Measurements from ENCODE around the gene PABPC1L. TPM values are rescaled to one million over a fixed set of nuclear protein-coding genes. Genes with fewer than 3 reads are reported as not detected.

Gene PABPC1L
- total and polyA plus RNA-seq, 7 donors = 1.1 to 22.9 (median 4.4) TPM

GRCh38 chr20:44942264-44942973 lies 32.6 kb downstream of the PABPC1L start:
- intact Hi-C loops (cut with DNase I) = no loop called here
- no peak overlapping the region for H3K27ac ChIP-seq
- no peak overlapping the region for H3K4me3 ChIP-seq
- no peaks in the 10 kb centered on the region for H3K9me3 ChIP-seq
- TF ChIP-seq EP300 (IDR thresholded peaks at IDR 0.05) (no peak), POLR2A (IDR thresholded peaks at IDR 0.05) (no peak), POLR2AphosphoS5 (IDR thresholded peaks at IDR 0.05) (no peak)
- TF ChIP-seq, protein P1, sequence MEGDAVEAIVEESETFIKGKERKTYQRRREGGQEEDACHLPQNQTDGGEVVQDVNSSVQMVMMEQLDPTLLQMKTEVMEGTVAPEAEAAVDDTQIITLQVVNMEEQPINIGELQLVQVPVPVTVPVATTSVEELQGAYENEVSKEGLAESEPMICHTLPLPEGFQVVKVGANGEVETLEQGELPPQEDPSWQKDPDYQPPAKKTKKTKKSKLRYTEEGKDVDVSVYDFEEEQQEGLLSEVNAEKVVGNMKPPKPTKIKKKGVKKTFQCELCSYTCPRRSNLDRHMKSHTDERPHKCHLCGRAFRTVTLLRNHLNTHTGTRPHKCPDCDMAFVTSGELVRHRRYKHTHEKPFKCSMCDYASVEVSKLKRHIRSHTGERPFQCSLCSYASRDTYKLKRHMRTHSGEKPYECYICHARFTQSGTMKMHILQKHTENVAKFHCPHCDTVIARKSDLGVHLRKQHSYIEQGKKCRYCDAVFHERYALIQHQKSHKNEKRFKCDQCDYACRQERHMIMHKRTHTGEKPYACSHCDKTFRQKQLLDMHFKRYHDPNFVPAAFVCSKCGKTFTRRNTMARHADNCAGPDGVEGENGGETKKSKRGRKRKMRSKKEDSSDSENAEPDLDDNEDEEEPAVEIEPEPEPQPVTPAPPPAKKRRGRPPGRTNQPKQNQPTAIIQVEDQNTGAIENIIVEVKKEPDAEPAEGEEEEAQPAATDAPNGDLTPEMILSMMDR (IDR thresholded peaks at IDR 0.05) = no peak
- no peaks in the 10 kb centered on the region for H3K4me1 ChIP-seq
- WGBS, 2 donors = 92 to 94% methylated on average over 4 of the region's 4 CpGs
- peaks cover 6 to 71% (median 32%) of the 10 kb centered on the region in 4 donors for H3K36me3 ChIP-seq
- no peak for DNase-seq
- no peaks in the 10 kb centered on the region for H3K27me3 ChIP-seq

GRCh38 chr20:44943828-44944227 lies 34.0 kb downstream of the PABPC1L start:
- H3K27me3 ChIP-seq = no peaks in the 10 kb centered on the region
- no peaks in the 10 kb centered on the region for H3K4me1 ChIP-seq
- no peak overlapping the region for H3K27ac ChIP-seq
- H3K4me3 ChIP-seq = no peak overlapping the region
- peaks cover 14 to 85% (median 43%) of the 10 kb centered on the region in 4 donors for H3K36me3 ChIP-seq
- TF ChIP-seq EP300 (IDR thresholded peaks at IDR 0.05) = no peak
- TF ChIP-seq, protein P1 (IDR thresholded peaks at IDR 0.05) = no peak
- no peak for TF ChIP-seq POLR2A (IDR thresholded peaks at IDR 0.05)
- TF ChIP-seq POLR2AphosphoS5 (IDR thresholded peaks at IDR 0.05) = no peak
- no peaks in the 10 kb centered on the region for H3K9me3 ChIP-seq
- intact Hi-C loops (cut with DNase I) = no loop called here
- no peak for DNase-seq
- 91 to 95% methylated on average over 4 of the region's 4 CpGs for WGBS, 2 donors

- peaks cover 14 to 95% (median 52%) of the 10 kb centered on the region in 4 donors for H3K36me3 ChIP-seq
- TF ChIP-seq POLR2A (IDR thresholded peaks at IDR 0.05) = no peak
- TF ChIP-seq POLR2AphosphoS5 (IDR thresholded peaks at IDR 0.05) = no peak
- TF ChIP-seq EP300 (IDR thresholded peaks at IDR 0.05) = no peak
- TF ChIP-seq, protein P1 (IDR thresholded peaks at IDR 0.05) = no peak
- H3K4me1 ChIP-seq = no peaks in the 10 kb centered on the region
- H3K27ac ChIP-seq = no peak overlapping the region
- no peak overlapping the region for H3K4me3 ChIP-seq
- intact Hi-C loops (cut with DNase I) = no loop called here
- no peak for DNase-seq
- WGBS, 2 donors = 92 to 94% methylated on average over 6 of the region's 6 CpGs
- H3K9me3 ChIP-seq = no peaks in the 10 kb centered on the region
- H3K27me3 ChIP-seq = no peaks in the 10 kb centered on the region
Observed at GRCh38 chr20:44945261-44945660, 35.4 kb downstream of the PABPC1L start.

GRCh38 chr20:44946271-44946852 lies 36.5 kb downstream of the PABPC1L start:
- H3K36me3 ChIP-seq = peaks cover 25 to 95% (median 58%) of the 10 kb centered on the region in 4 donors
- no peak overlapping the region for H3K27ac ChIP-seq
- no peak for DNase-seq
- H3K9me3 ChIP-seq = no peaks in the 10 kb centered on the region
- WGBS, 2 donors = 76 to 88% methylated on average over 2 of the region's 2 CpGs
- H3K27me3 ChIP-seq = no peaks in the 10 kb centered on the region
- TF ChIP-seq, protein P1 (IDR thresholded peaks at IDR 0.05) = no peak
- TF ChIP-seq POLR2A (IDR thresholded peaks at IDR 0.05) = no peak
- no peak for TF ChIP-seq POLR2AphosphoS5 (IDR thresholded peaks at IDR 0.05)
- TF ChIP-seq EP300 (IDR thresholded peaks at IDR 0.05) = no peak
- no peak overlapping the region for H3K4me3 ChIP-seq
- intact Hi-C loops (cut with DNase I) = no loop called here
- H3K4me1 ChIP-seq = no peaks in the 10 kb centered on the region

All from sigmoid colon (tissue), 7 donors.